GM12892 (cell line): Measurements from ENCODE around the gene LRRC36.

Experiments used
- POLR2A ChIP-seq: IDR thresholded peaks from 2 replicates; pipeline ENCODE4 v1.6.1; 2011; ENCODE audit warnings: low read depth, low read length, control low read depth
- POLR2AphosphoS5 ChIP-seq: IDR thresholded peaks from 2 replicates; pipeline ENCODE4 v1.6.1; 2011; ENCODE audit warnings: low read depth, low read length, control low read depth
- TAF1 ChIP-seq: IDR thresholded peaks from 2 replicates; pipeline ENCODE4 v1.6.1; 2011; ENCODE audit warnings: low read depth, mild to moderate bottlenecking, control low read depth, low read length, borderline replicate concordance

GRCh38 chr16:67291461-67291860 is 35.2 kb upstream of the LRRC36 start:
- TF ChIP-seq POLR2AphosphoS5, result no peak
- TF ChIP-seq POLR2A, result no peak
- TF ChIP-seq TAF1, result no peak
